ENCODE measurements around the gene DPP6.

DNA sequence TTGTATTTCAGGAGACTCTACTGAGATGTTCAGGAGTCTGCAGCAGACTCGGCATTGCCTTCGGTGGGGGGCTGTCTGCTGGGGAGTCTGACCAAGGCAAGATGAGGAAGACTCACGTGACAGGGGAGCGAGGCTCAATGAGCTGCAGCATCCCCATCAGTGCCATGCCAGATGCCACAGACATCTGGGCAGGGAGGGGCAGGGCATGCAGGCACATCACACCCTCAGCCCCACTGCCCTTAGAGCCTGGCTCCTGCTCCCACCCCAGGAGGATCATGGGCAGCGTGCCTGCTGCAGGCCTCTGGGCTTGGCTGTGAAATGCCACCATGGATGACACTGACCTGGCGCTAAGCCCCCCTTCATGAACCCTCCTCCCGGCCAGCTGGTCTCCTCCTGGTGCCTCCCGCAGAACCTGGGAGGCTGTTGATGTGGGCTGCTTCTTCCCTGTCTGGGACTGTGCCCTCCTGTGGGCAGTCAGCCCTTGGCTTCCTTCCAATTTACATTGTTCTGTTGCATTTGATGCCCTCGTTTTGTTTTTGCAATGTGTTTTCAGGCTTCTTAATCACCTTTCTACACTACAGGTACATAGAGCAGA, 715.7 kb downstream of the DPP6 start:
- TF ChIP-seq, protein P1, sequence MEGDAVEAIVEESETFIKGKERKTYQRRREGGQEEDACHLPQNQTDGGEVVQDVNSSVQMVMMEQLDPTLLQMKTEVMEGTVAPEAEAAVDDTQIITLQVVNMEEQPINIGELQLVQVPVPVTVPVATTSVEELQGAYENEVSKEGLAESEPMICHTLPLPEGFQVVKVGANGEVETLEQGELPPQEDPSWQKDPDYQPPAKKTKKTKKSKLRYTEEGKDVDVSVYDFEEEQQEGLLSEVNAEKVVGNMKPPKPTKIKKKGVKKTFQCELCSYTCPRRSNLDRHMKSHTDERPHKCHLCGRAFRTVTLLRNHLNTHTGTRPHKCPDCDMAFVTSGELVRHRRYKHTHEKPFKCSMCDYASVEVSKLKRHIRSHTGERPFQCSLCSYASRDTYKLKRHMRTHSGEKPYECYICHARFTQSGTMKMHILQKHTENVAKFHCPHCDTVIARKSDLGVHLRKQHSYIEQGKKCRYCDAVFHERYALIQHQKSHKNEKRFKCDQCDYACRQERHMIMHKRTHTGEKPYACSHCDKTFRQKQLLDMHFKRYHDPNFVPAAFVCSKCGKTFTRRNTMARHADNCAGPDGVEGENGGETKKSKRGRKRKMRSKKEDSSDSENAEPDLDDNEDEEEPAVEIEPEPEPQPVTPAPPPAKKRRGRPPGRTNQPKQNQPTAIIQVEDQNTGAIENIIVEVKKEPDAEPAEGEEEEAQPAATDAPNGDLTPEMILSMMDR (conservative IDR thresholded peaks at IDR 0.05; ENCODE audit: low read depth in 2 of 2) = no peak
- TF ChIP-seq EZH2 (IDR thresholded peaks at IDR 0.05; ENCODE audit: low read depth, unreplicated experiment) (no peak), EZH2phosphoT487 (IDR thresholded peaks at IDR 0.05; ENCODE audit: unreplicated experiment) (no peak), POLR2AphosphoS5 (IDR thresholded peaks at IDR 0.05; ENCODE audit: low read depth) (no peak), NANOG (IDR thresholded peaks at IDR 0.05; ENCODE audit: borderline replicate concordance) (no peak), CREB1 (CRISPR knock-in tag; IDR thresholded peaks at IDR 0.05; ENCODE audit: low read depth) (no peak), ZNF114 (CRISPR knock-in tag; IDR thresholded peaks at IDR 0.05) (no peak)
- TF ChIP-seq, protein P2, sequence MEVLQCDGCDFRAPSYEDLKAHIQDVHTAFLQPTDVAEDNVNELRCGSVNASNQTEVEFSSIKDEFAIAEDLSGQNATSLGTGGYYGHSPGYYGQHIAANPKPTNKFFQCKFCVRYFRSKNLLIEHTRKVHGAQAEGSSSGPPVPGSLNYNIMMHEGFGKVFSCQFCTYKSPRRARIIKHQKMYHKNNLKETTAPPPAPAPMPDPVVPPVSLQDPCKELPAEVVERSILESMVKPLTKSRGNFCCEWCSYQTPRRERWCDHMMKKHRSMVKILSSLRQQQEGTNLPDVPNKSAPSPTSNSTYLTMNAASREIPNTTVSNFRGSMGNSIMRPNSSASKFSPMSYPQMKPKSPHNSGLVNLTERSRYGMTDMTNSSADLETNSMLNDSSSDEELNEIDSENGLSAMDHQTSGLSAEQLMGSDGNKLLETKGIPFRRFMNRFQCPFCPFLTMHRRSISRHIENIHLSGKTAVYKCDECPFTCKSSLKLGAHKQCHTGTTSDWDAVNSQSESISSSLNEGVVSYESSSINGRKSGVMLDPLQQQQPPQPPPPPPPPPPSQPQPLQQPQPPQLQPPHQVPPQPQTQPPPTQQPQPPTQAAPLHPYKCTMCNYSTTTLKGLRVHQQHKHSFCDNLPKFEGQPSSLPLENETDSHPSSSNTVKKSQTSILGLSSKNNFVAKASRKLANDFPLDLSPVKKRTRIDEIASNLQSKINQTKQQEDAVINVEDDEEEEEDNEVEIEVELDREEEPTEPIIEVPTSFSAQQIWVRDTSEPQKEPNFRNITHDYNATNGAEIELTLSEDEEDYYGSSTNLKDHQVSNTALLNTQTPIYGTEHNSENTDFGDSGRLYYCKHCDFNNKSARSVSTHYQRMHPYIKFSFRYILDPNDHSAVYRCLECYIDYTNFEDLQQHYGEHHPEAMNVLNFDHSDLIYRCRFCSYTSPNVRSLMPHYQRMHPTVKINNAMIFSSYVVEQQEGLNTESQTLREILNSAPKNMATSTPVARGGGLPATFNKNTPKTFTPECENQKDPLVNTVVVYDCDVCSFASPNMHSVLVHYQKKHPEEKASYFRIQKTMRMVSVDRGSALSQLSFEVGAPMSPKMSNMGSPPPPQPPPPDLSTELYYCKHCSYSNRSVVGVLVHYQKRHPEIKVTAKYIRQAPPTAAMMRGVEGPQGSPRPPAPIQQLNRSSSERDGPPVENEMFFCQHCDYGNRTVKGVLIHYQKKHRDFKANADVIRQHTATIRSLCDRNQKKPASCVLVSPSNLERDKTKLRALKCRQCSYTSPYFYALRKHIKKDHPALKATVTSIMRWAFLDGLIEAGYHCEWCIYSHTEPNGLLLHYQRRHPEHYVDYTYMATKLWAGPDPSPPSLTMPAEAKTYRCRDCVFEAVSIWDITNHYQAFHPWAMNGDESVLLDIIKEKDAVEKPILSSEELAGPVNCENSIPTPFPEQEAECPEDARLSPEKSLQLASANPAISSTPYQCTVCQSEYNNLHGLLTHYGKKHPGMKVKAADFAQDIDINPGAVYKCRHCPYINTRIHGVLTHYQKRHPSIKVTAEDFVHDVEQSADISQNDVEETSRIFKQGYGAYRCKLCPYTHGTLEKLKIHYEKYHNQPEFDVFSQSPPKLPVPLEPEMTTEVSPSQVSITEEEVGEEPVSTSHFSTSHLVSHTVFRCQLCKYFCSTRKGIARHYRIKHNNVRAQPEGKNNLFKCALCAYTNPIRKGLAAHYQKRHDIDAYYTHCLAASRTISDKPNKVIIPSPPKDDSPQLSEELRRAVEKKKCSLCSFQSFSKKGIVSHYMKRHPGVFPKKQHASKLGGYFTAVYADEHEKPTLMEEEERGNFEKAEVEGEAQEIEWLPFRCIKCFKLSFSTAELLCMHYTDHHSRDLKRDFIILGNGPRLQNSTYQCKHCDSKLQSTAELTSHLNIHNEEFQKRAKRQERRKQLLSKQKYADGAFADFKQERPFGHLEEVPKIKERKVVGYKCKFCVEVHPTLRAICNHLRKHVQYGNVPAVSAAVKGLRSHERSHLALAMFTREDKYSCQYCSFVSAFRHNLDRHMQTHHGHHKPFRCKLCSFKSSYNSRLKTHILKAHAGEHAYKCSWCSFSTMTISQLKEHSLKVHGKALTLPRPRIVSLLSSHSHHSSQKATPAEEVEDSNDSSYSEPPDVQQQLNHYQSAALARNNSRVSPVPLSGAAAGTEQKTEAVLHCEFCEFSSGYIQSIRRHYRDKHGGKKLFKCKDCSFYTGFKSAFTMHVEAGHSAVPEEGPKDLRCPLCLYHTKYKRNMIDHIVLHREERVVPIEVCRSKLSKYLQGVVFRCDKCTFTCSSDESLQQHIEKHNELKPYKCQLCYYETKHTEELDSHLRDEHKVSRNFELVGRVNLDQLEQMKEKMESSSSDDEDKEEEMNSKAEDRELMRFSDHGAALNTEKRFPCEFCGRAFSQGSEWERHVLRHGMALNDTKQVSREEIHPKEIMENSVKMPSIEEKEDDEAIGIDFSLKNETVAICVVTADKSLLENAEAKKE (CRISPR knock-in tag; IDR thresholded peaks at IDR 0.05) = no peak
- TF ChIP-seq, protein P3, sequence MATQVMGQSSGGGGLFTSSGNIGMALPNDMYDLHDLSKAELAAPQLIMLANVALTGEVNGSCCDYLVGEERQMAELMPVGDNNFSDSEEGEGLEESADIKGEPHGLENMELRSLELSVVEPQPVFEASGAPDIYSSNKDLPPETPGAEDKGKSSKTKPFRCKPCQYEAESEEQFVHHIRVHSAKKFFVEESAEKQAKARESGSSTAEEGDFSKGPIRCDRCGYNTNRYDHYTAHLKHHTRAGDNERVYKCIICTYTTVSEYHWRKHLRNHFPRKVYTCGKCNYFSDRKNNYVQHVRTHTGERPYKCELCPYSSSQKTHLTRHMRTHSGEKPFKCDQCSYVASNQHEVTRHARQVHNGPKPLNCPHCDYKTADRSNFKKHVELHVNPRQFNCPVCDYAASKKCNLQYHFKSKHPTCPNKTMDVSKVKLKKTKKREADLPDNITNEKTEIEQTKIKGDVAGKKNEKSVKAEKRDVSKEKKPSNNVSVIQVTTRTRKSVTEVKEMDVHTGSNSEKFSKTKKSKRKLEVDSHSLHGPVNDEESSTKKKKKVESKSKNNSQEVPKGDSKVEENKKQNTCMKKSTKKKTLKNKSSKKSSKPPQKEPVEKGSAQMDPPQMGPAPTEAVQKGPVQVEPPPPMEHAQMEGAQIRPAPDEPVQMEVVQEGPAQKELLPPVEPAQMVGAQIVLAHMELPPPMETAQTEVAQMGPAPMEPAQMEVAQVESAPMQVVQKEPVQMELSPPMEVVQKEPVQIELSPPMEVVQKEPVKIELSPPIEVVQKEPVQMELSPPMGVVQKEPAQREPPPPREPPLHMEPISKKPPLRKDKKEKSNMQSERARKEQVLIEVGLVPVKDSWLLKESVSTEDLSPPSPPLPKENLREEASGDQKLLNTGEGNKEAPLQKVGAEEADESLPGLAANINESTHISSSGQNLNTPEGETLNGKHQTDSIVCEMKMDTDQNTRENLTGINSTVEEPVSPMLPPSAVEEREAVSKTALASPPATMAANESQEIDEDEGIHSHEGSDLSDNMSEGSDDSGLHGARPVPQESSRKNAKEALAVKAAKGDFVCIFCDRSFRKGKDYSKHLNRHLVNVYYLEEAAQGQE (IDR thresholded peaks at IDR 0.05; ENCODE audit: unreplicated experiment) = no peak
- TF ChIP-seq, protein P4, sequence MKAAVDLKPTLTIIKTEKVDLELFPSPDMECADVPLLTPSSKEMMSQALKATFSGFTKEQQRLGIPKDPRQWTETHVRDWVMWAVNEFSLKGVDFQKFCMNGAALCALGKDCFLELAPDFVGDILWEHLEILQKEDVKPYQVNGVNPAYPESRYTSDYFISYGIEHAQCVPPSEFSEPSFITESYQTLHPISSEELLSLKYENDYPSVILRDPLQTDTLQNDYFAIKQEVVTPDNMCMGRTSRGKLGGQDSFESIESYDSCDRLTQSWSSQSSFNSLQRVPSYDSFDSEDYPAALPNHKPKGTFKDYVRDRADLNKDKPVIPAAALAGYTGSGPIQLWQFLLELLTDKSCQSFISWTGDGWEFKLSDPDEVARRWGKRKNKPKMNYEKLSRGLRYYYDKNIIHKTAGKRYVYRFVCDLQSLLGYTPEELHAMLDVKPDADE (IDR thresholded peaks at IDR 0.05) = no peak
